ENCODE measurements around the gene LAMA1. TPM values are rescaled to one million over a fixed set of nuclear protein-coding genes. Genes with fewer than 3 reads are reported as not detected.

The LAMA1 gene
- polyA plus RNA-seq, 3 donors from 2014 or later: not detected

DNA sequence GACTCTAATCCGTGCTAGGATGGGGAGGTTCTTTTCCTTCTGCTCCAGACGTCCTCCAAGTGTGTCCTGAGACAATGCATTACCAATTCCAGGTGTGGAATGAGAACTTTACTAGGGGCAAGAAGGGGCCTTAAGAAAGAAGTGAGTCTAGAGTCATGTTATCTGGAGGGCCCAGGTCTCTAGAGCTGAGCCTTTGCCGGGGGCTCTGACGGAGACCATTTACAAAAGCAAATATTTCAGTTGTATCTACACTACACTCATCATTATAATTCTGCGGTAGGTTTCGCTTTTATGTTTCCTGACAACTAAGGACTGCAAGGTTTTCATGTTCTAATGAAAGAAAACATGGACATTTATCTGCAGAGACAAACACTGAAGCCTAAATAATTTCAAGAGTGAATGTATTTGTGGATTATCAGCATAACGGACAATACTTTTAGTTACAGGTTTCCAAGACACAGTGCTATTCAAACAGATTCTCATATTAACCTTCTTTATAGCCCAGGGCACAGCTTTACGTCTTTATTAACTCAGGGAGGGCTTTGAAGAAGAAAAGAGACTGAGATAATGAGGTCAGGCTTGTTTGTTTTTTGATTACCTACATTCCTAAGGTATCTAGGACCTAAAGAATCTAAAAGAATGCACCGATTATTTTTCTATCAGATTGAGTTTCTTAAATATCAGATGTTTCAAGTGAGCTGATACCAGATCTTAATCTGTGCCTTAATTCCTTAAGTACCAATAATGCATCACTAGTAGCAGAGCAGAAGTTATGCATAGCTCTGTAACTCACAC is 15.0 kb upstream of the LAMA1 start:
- DNase-seq: no peak
- Mint-ChIP-seq H3K27me3 (ENCODE audit: low read depth in 3 of 3) (no peaks in the 10 kb centered on the region), H3K36me3 (peaks cover 0 to 6% (median 0%) of the 10 kb centered on the region in 3 donors), H3K4me1 (no peaks in the 10 kb centered on the region), H3K27ac (no peak overlapping the region), H3K4me3 (no peak overlapping the region), H3K9me3 (peaks cover 0 to 14% (median 2%) of the 10 kb centered on the region in 6 donors)

- Mint-ChIP-seq H3K27me3 (ENCODE audit: low read depth in 3 of 3) (peaks cover 6 to 11% (median 8%) of the 10 kb centered on the region in 3 donors), H3K4me1 (no peaks in the 10 kb centered on the region), H3K27ac (no peak overlapping the region), H3K36me3 (no peaks in the 10 kb centered on the region), H3K4me3 (no peak overlapping the region), H3K9me3 (peaks cover 0 to 9% (median 0%) of the 10 kb centered on the region in 6 donors)
- DNase-seq: no peak
Measured at GRCh38 chr18:7122376-7122775, 4.8 kb upstream of the LAMA1 start.

DNA sequence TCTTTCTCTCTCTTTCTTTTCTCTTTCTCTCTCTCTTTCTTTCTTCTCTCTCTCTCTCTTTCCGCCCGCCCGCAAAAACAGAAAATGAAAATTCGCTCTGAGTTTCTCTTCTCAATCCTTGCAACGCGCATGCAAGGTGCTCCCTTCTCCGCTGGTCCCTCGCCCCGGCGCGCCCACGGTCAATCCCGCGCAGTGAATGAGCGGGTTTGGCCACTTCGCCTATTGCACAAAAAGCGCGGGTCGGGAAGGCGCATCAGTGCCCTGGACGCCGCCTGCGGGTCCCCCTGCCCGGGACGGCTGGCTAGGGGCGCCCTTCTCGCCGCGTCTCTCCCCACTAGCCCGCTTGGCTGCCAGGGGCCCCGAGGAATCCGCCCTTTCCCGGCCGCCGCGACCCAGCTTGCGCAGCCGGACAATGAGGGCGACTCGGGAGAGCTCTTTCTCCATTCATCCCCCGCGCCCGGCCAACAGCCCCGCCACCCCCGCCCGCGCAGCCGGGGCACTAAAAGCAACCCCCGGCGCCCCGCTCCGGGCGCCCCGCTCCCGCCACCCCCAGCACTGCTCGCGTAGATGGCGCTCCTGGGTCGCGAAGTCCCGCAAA is 706 bp downstream of the LAMA1 start:
- H3K4me1 Mint-ChIP-seq: peaks cover 0 to 6% of the 10 kb centered on the region in 2 donors
- peaks cover 3 to 17% (median 7%) of the 10 kb centered on the region in 6 donors for H3K9me3 Mint-ChIP-seq
- peaks cover 11 to 23% (median 16%) of the 10 kb centered on the region in 3 donors for H3K27me3 Mint-ChIP-seq (ENCODE audit: low read depth in 3 of 3)
- no peak for DNase-seq
- H3K36me3 Mint-ChIP-seq: peaks cover 0 to 4% (median 3%) of the 10 kb centered on the region in 3 donors
- no peak overlapping the region for H3K27ac Mint-ChIP-seq
- peak overlapping the region in 1 of 5 donors; percentile 40 for H3K4me3 Mint-ChIP-seq

DNA sequence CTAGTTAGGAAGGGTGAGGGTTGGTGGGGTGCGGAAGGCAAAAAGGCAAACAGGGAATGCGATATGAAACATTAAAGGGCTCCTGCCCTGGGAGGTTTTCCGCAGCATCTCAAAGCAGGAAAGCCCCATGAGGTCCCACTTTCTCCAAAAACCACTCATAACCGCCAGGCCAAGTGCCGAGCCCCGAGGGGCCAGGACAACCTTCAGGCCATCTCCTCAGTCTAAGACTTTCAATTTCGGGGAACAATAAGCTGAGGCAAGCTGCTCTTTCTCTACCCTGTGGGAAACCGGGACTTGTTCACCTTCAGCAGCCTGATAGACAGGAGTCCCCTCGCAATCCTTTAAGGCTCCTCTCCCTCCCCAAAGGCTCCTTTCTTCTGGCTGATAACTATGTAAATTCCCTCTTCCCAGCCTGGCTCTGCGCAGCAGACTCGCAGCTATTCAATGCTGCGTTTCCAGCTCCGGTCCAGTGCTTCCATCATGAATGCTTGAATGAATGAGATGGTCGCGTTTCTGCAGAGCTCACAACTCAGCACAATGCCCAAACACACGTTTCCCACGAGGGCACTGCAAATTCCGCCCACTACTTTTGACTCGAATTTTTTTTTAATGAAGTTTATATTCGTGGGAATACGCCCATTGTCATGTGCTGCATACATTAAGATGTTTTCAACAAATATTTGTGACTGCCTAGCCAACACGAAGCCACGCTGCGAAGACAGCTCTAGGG is 1.4 kb downstream of the LAMA1 start:
- H3K36me3 Mint-ChIP-seq: peaks cover 0 to 4% (median 3%) of the 10 kb centered on the region in 3 donors
- H3K9me3 Mint-ChIP-seq: peaks cover 3 to 17% (median 8%) of the 10 kb centered on the region in 6 donors
- peak overlapping the region in 1 of 5 donors; percentile 40 for H3K4me3 Mint-ChIP-seq
- no peak overlapping the region for H3K27ac Mint-ChIP-seq
- H3K4me1 Mint-ChIP-seq: peaks cover 0 to 6% of the 10 kb centered on the region in 2 donors
- peaks cover 10 to 23% (median 16%) of the 10 kb centered on the region in 3 donors for H3K27me3 Mint-ChIP-seq (ENCODE audit: low read depth in 3 of 3)
- DNase-seq: no peak

DNA sequence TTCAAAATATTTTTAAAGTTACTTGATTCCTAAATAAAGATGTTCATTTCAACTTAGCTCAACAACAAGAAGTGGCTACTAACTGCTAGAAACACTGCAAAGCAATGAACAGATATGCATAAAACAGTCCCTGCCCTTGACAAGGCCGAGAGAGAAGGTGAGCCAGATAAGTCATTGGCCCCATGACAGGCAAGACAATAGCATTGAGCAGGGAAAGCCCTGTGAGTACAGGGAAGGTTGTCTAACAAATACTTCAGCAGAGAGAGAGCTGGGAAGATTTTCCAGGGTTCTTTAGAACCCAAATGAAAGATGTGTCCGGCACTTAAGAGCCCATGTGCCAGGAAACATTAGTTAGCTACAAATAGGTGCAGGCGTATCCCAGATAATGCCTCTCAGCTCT is 4.7 kb downstream of the LAMA1 start:
- no peak for DNase-seq
- Mint-ChIP-seq H3K4me3 (no peak overlapping the region), H3K27ac (no peak overlapping the region), H3K9me3 (peaks cover 3 to 17% (median 8%) of the 10 kb centered on the region in 6 donors), H3K27me3 (ENCODE audit: low read depth in 3 of 3) (peaks cover 3 to 17% (median 13%) of the 10 kb centered on the region in 3 donors), H3K4me1 (peaks cover 0 to 6% of the 10 kb centered on the region in 2 donors), H3K36me3 (peaks cover 0 to 4% (median 3%) of the 10 kb centered on the region in 3 donors)

- no peaks in the 10 kb centered on the region for H3K4me1 Mint-ChIP-seq
- no peak overlapping the region for H3K4me3 Mint-ChIP-seq
- DNase-seq: no peak
- peaks cover 3 to 10% (median 4%) of the 10 kb centered on the region in 6 donors for H3K9me3 Mint-ChIP-seq
- no peak overlapping the region for H3K27ac Mint-ChIP-seq
- H3K36me3 Mint-ChIP-seq: peaks cover 0 to under 1% (median under 1%) of the 10 kb centered on the region in 3 donors
- peaks cover 3 to 11% (median 7%) of the 10 kb centered on the region in 3 donors for H3K27me3 Mint-ChIP-seq (ENCODE audit: low read depth in 3 of 3)
Measured at GRCh38 chr18:7111134-7111533, 6.5 kb downstream of the LAMA1 start.

DNA sequence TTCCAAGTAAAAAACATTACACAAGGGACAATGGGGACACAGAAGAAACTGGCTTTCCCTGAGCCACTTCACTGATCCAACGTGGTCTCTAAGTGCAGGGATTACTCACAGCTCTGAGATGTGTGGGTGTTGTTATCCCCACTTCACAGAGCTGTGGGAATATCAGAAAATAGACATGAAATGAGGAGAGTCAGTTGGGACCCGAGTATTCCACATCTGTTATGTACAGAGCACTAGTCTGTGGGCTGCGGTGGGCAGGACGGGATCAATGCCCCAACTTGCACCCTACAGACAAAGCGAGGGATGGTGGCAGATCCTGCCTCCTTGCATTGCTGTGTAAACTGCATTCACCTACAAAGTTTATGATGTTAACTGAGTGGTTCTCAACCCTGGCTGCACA is 11.7 kb downstream of the LAMA1 start:
- Mint-ChIP-seq H3K4me3 (no peak overlapping the region), H3K9me3 (peaks cover 0 to 9% (median 3%) of the 10 kb centered on the region in 6 donors), H3K36me3 (no peaks in the 10 kb centered on the region), H3K4me1 (no peaks in the 10 kb centered on the region), H3K27ac (no peak overlapping the region), H3K27me3 (ENCODE audit: low read depth in 3 of 3) (peaks cover 0 to 4% (median 0%) of the 10 kb centered on the region in 3 donors)
- DNase-seq: no peak

DNA sequence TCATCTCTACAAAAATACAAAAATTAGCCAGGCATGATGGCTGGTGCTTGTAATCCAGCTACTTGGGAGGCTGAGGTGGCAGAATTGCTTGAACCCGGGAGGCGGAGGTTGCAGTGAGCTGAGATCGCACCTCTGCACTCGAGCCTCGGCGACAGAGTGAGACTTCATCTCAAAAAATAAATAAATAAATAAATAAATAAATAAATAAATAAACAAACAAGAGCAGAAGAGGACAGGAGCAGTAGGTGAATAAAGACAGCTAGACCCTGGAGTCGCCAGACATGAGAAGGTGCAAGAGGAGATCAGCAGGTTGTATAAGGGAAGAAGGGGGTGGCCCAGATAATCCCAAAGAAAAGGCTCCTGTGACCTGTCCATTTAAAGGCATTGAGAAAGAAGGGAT is 12.3 kb downstream of the LAMA1 start:
- H3K4me3 Mint-ChIP-seq: no peak overlapping the region
- H3K27me3 Mint-ChIP-seq (ENCODE audit: low read depth in 3 of 3): peaks cover 0 to 4% (median 0%) of the 10 kb centered on the region in 3 donors
- H3K9me3 Mint-ChIP-seq: peaks cover 0 to 9% (median 3%) of the 10 kb centered on the region in 6 donors
- H3K27ac Mint-ChIP-seq: no peak overlapping the region
- no peaks in the 10 kb centered on the region for H3K36me3 Mint-ChIP-seq
- H3K4me1 Mint-ChIP-seq: no peaks in the 10 kb centered on the region
- DNase-seq: no peak

GRCh38 chr18:7104649-7105048 is 12.9 kb downstream of the LAMA1 start:
- H3K27ac Mint-ChIP-seq: no peak overlapping the region
- DNase-seq: no peak
- H3K36me3 Mint-ChIP-seq: no peaks in the 10 kb centered on the region
- peaks cover 0 to 4% (median 0%) of the 10 kb centered on the region in 3 donors for H3K27me3 Mint-ChIP-seq (ENCODE audit: low read depth in 3 of 3)
- H3K4me1 Mint-ChIP-seq: no peaks in the 10 kb centered on the region
- peaks cover 0 to 9% (median 3%) of the 10 kb centered on the region in 6 donors for H3K9me3 Mint-ChIP-seq
- H3K4me3 Mint-ChIP-seq: no peak overlapping the region

DNA sequence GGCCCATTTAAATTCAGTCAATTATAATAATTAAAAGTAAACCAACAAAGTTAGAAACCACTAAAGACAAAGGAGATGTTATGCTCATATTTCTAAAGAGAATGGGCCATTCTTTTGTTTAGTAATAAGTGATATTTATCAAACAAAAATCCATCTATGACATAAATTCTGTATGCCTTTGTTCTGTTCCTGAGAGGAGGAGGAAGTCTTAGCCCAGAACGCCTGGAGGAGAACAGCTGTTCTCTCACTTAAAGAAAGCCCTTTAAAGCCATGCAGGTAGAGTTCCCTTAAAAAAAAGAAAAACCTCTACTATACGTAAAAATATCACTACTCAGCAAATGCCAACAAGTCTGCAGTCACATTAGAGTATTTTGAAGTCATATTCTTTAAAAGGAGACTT is 15.5 kb downstream of the LAMA1 start:
- no peaks in the 10 kb centered on the region for H3K36me3 Mint-ChIP-seq
- H3K9me3 Mint-ChIP-seq: peaks cover 0 to 9% (median 3%) of the 10 kb centered on the region in 6 donors
- no peaks in the 10 kb centered on the region for H3K4me1 Mint-ChIP-seq
- DNase-seq: no peak
- peaks cover 0 to 4% (median 1%) of the 10 kb centered on the region in 3 donors for H3K27me3 Mint-ChIP-seq (ENCODE audit: low read depth in 3 of 3)
- H3K27ac Mint-ChIP-seq: no peak overlapping the region
- H3K4me3 Mint-ChIP-seq: no peak overlapping the region

DNA sequence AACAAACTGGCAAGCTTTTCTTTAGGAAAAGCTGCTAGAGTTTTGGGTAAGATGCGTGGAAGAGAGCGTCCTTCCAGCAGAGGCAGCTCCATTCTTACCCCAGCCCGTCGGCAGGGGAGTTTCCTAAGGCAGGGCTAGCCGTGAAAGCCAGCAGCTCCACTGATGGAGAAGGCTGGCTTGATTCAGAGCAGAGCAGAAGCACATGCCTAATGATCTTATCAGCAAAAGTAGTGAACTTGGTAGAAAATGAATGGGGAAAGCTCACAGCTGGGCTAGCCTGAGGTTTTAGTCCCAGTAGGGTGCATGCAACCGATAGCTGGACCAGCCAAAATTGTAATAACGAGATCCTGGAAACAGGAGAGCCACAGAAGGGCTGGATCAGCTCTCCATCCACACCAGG is 20.8 kb downstream of the LAMA1 start:
- peaks cover 0 to 3% (median 2%) of the 10 kb centered on the region in 3 donors for H3K27me3 Mint-ChIP-seq (ENCODE audit: low read depth in 3 of 3)
- H3K36me3 Mint-ChIP-seq: no peaks in the 10 kb centered on the region
- no peak for DNase-seq
- no peaks in the 10 kb centered on the region for H3K4me1 Mint-ChIP-seq
- no peak overlapping the region for H3K4me3 Mint-ChIP-seq
- no peak overlapping the region for H3K27ac Mint-ChIP-seq
- H3K9me3 Mint-ChIP-seq: peaks cover 0 to 5% (median under 1%) of the 10 kb centered on the region in 6 donors

GRCh38 chr18:7094427-7094826 is 23.2 kb downstream of the LAMA1 start:
- Mint-ChIP-seq H3K36me3 (no peaks in the 10 kb centered on the region), H3K4me1 (no peaks in the 10 kb centered on the region), H3K27me3 (ENCODE audit: low read depth in 3 of 3) (peaks cover 0 to 3% (median 2%) of the 10 kb centered on the region in 3 donors), H3K4me3 (no peak overlapping the region), H3K9me3 (peaks cover 0 to 4% (median 2%) of the 10 kb centered on the region in 6 donors), H3K27ac (no peak overlapping the region)
- no peak for DNase-seq

GRCh38 chr18:7090771-7091170 is 26.8 kb downstream of the LAMA1 start:
- no peak overlapping the region for H3K4me3 Mint-ChIP-seq
- peaks cover 0 to 3% (median 0%) of the 10 kb centered on the region in 3 donors for H3K27me3 Mint-ChIP-seq (ENCODE audit: low read depth in 3 of 3)
- no peak for DNase-seq
- peaks cover 0 to 10% (median 2%) of the 10 kb centered on the region in 6 donors for H3K9me3 Mint-ChIP-seq
- H3K27ac Mint-ChIP-seq: no peak overlapping the region
- H3K4me1 Mint-ChIP-seq: no peaks in the 10 kb centered on the region
- no peaks in the 10 kb centered on the region for H3K36me3 Mint-ChIP-seq
